B cell (primary cell): Measurements from ENCODE around the gene ABLIM3. TPM values are rescaled to one million over a fixed set of nuclear protein-coding genes. Genes with fewer than 3 reads are reported as not detected.

ENCODE experiments used
- ATAC-seq: fragments of 200-7000 bp; cut with Tn5 transposase; one replicate; pipeline ENCODE4 v1.10.0; 2021; ENCODE audit warnings: low read depth, mild to moderate bottlenecking, moderate number of reproducible peaks, moderate library complexity
- CTCF ChIA-PET: fragments of 350-600 bp; sonication (Branson Sonifier 250); formaldehyde crosslinking; loops from one replicate; lab custom pipeline; 2021; ENCODE audit warnings: antibody characterized with exemption, inconsistent platforms; lab: Charles Lee
- POLR2A ChIA-PET: fragments of 350-600 bp; sonication (Branson Sonifier 250); formaldehyde crosslinking; loops from one replicate; lab custom pipeline; 2021; ENCODE audit warnings: antibody characterized with exemption; lab: Charles Lee
- DNase-seq: peaks from one replicate; pipeline ENCODE4 v3.0.0; 2013
- H2AFZ ChIP-seq: 2 replicates; pipeline ENCODE4 v1.6.1; 2012; ENCODE audit warnings: mild to moderate bottlenecking, low read depth, low read length; ENCODE audit not compliant: insufficient read depth, poor library complexity, severe bottlenecking
- H3K27ac ChIP-seq, 2 donors: 1 replicate in 1 of 2; 2 replicates in 1 of 2; pipeline ENCODE4 v1.5.1; 2012 to 2013; ENCODE audit warnings: low read length in 2 of 2, mild to moderate bottlenecking in 2 of 2, moderate library complexity in 1 of 2
- H3K27me3 ChIP-seq, 4 experiments: fragments of 200-600 bp in 1 of 4; sonication (generic) in 1 of 4; replicated peaks in 1 of 4; 1 replicate in 2 of 4; 2 replicates in 2 of 4; pipeline versions ENCODE4 v1.6.1 to v1.7.0; 2013 to 2016; ENCODE audit warnings: low read length in 3 of 4, mild to moderate bottlenecking in 2 of 4, mixed read lengths in 1 of 4, moderate library complexity in 1 of 4; ENCODE audit not compliant: insufficient read depth in 4 of 4, control insufficient read depth in 3 of 4; ENCODE audit errors: control extremely low read depth in 1 of 4
- H3K36me3 ChIP-seq, 2 experiments: replicated peaks in 1 of 2; 1 replicate in 1 of 2; 2 replicates in 1 of 2; pipeline versions ENCODE4 v1.6.1 to v1.7.1; 2013; ENCODE audit warnings: low read length in 1 of 2; ENCODE audit not compliant: insufficient read depth in 2 of 2, control insufficient read depth in 1 of 2; ENCODE audit errors: control extremely low read depth in 1 of 2, extremely low read depth in 1 of 2
- H3K4me1 ChIP-seq, 2 donors: fragments of 200-600 bp in 1 of 2; sonication (generic) in 1 of 2; 1 replicate in 1 of 2; 2 replicates in 1 of 2; pipeline versions ENCODE4 v1.5.1 to v1.6.1; 2013 to 2017; ENCODE audit warnings: low read length in 2 of 2; ENCODE audit not compliant: control insufficient read depth in 2 of 2, insufficient read depth in 2 of 2
- H3K4me2 ChIP-seq: replicated peaks from 2 replicates; pipeline ENCODE3; 2012; ENCODE audit warnings: mild to moderate bottlenecking, low read depth, low read length; ENCODE audit not compliant: poor library complexity, severe bottlenecking
- H3K4me3 ChIP-seq, 5 experiments: fragments of 200-600 bp in 1 of 5; sonication (generic) in 1 of 5; 1 replicate in 3 of 5; 2 replicates in 2 of 5; pipeline versions ENCODE4 v1.5.1 to v1.7.0; 2011 to 2016; ENCODE audit warnings: low read length in 4 of 5, mild to moderate bottlenecking in 4 of 5, low read depth in 2 of 5, control low read depth in 1 of 5, moderate library complexity in 1 of 5; ENCODE audit not compliant: insufficient read depth in 1 of 5; ENCODE audit errors: control extremely low read depth in 1 of 5, extremely low read depth in 1 of 5
- H3K79me2 ChIP-seq: fragments of 200-600 bp; sonication (generic); one replicate; pipeline ENCODE4 v1.6.0; 2016; ENCODE audit warnings: low read length; ENCODE audit not compliant: control insufficient read depth, insufficient read depth
- H3K9ac ChIP-seq: fragments of 200-600 bp; sonication (generic); 2 replicates; pipeline ENCODE4 v1.6.1; 2017; ENCODE audit warnings: mild to moderate bottlenecking, low read length, moderate library complexity
- H3K9me3 ChIP-seq, 3 donors: one replicate each; pipeline versions ENCODE4 v1.6.1 to v1.7.1; 2013; ENCODE audit warnings: low read length in 2 of 3; ENCODE audit not compliant: control insufficient read depth in 2 of 3, insufficient read depth in 1 of 3; ENCODE audit errors: control extremely low read depth in 1 of 3
- H4K20me1 ChIP-seq: 2 replicates; pipeline ENCODE4 v1.6.0; 2012; ENCODE audit warnings: mild to moderate bottlenecking, low read length; ENCODE audit not compliant: insufficient read depth, control insufficient read depth, poor library complexity, severe bottlenecking
- H3K27ac Mint-ChIP-seq: one replicate; pipeline ENCODE4 v1.8.0; 2021; ENCODE audit warnings: mixed read lengths
- H3K27me3 Mint-ChIP-seq: one replicate; pipeline ENCODE4 v1.8.0; 2021; ENCODE audit warnings: mixed read lengths
- H3K4me1 Mint-ChIP-seq: one replicate; pipeline ENCODE4 v1.8.0; 2021; ENCODE audit warnings: mixed read lengths
- H3K4me3 Mint-ChIP-seq: one replicate; pipeline ENCODE4 v1.8.0; 2021; ENCODE audit warnings: mixed read lengths
- H3K9me3 Mint-ChIP-seq: one replicate; pipeline ENCODE4 v1.8.0; 2022; ENCODE audit warnings: mixed read lengths; ENCODE audit not compliant: insufficient read depth
- CTCF ChIP-seq: fragments of 200-600 bp; IDR thresholded peaks from one replicate; pipeline ENCODE4 v1.8.0; 2022; ENCODE audit warnings: antibody characterized with exemption, mild to moderate bottlenecking
- EZH2 ChIP-seq: IDR thresholded peaks from 2 replicates; pipeline ENCODE4 v1.6.1; 2012; ENCODE audit warnings: borderline replicate concordance, low read depth, mild to moderate bottlenecking, moderate library complexity, low read length; ENCODE audit not compliant: insufficient read depth, poor library complexity, severe bottlenecking
- WGBS: methylation state at CpG from one replicate; pipeline ENCODE4 v1.1.5; 2013; ENCODE audit warnings: missing lambda C conversion rate; ENCODE audit not compliant: insufficient coverage; 5-methylcytosine and 5-hydroxymethylcytosine counted together
- intact Hi-C: fragments of 100-400 bp; cut with micrococcal nuclease; formaldehyde crosslinking; loops from one replicate; pipeline ENCODE4 v1.10.0; 2022
- polyA plus RNA-seq: library from polyadenylated mRNA; depleted of rRNA; stranded (reverse); fragments of >200 nt; gene quantifications from 2 replicates; pipeline ENCODE4 v1.2.3, GENCODE V29; 2012
- total RNA-seq, 2 donors: library from RNA; stranded (reverse); fragments of 120-200 nt in 1 of 2; gene quantifications; 1 replicate in 1 of 2; 2 replicates in 1 of 2; pipeline versions ENCODE4 v1.2.3 to v1.2.4, GENCODE V29; 2013 to 2022

Gene ABLIM3
- total and polyA plus RNA-seq, 2 donors (not counting 1 experiment from before 2014, with no cell fraction given), result not detected

- H3K4me1 ChIP-seq, result no peaks in the 10 kb centered on the region
- no peak overlapping the region for H3K27ac ChIP-seq
- no peaks in the 10 kb centered on the region for H4K20me1 ChIP-seq
- no peaks in the 10 kb centered on the region for H3K9me3 Mint-ChIP-seq
- no peaks in the 10 kb centered on the region for H3K36me3 ChIP-seq
- H2AFZ ChIP-seq, result no peak overlapping the region
- no peak for DNase-seq
- no peaks in the 10 kb centered on the region for H3K79me2 ChIP-seq
- ChIA-PET CTCF (no interaction called here), POLR2A (no interaction called here)
- no peak overlapping the region for H3K4me3 ChIP-seq
- H3K9me3 ChIP-seq, result no peaks in the 10 kb centered on the region
- no peaks in the 10 kb centered on the region for H3K4me1 Mint-ChIP-seq
- no peak overlapping the region for H3K9ac ChIP-seq
- no peak overlapping the region for H3K4me3 Mint-ChIP-seq
- peaks cover 21% of the 10 kb centered on the region for H3K27me3 Mint-ChIP-seq
- no peak for ATAC-seq
- no peak overlapping the region for H3K4me2 ChIP-seq
- no peak overlapping the region for H3K27ac Mint-ChIP-seq
- intact Hi-C loops, result no loop called here
- TF ChIP-seq CTCF (no peak), EZH2 (no peak)
- peaks cover 0 to 6% (median 0%) of the 10 kb centered on the region in 4 experiments for H3K27me3 ChIP-seq
- 100% methylated on average over 1 of the region's 8 CpGs for WGBS
These were observed 11.0 kb upstream of the ABLIM3 start for GRCh38 chr5:149130121-149130914.

GRCh38 chr5:149132474-149132873 lies 8.8 kb upstream of the ABLIM3 start:
- Histone ChIP-seq H3K27ac (no peak overlapping the region), H3K4me1 (no peaks in the 10 kb centered on the region), H2AFZ (no peak overlapping the region), H3K4me2 (no peak overlapping the region), H3K36me3 (no peaks in the 10 kb centered on the region), H3K27me3 (peaks cover 0 to 6% (median 0%) of the 10 kb centered on the region in 4 experiments), H3K9me3 (no peaks in the 10 kb centered on the region), H3K9ac (no peak overlapping the region), H3K4me3 (no peak overlapping the region), H4K20me1 (no peaks in the 10 kb centered on the region), H3K79me2 (no peaks in the 10 kb centered on the region)
- DNase-seq, result no peak
- H3K4me1 Mint-ChIP-seq, result no peaks in the 10 kb centered on the region
- H3K9me3 Mint-ChIP-seq, result no peaks in the 10 kb centered on the region
- TF ChIP-seq CTCF (no peak), EZH2 (no peak)
- no peak overlapping the region for H3K4me3 Mint-ChIP-seq
- intact Hi-C loops, result no loop called here
- ChIA-PET CTCF (interaction anchor here (1.2 kb wide), 1 partner anchor 12 kb away, joined by 4 read pairs; no protein-coding TSS in a partner anchor), POLR2A (no interaction called here)
- H3K27ac Mint-ChIP-seq, result no peak overlapping the region
- no CpG with 5 or more reads among the region's 1 CpG for WGBS
- no peak for ATAC-seq
- H3K27me3 Mint-ChIP-seq, result peaks cover 29% of the 10 kb centered on the region
